ENCODE results near the gene PANK3.
"Not testable (repeated sequence)": the region's sequence is repeated elsewhere in the genome, so short reads cannot be mapped to it uniquely, and the experiment has no call there.

PANK3 gene

DNA sequence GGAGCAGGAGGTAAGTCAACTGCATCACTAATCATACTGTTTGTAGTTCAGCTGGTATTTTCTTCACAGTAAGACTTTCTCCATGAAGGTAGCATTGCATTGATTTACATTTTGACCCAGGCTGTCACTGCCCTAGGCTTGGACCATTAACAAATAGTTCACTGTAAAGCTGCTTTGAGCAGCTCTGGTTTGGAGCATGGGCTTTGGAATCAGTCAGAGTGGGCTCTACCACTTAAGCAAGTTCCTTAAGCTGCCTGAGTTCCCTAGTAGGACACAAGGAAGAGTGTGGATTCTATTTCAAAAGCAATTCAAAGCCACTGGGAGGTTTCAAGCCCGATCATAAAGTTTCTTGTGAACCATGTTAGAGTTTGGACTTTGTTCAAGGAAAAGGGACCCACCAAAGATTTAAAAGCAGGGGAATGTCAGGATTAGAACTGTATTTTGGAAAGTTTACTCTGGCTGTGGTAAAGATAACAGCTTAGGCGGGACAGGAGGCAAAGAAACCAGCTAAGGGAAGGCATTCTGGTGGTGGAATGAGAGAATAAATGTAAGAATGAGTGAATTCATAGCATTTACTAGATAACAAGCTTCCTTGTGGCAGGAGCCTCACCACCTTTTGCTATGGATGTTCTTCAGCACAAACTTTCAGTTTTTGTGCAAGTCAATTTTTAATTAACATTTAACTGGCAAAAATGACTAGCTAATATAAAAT lies 12.3 kb upstream of the PANK3 start:
- Histone ChIP-seq H3K9ac (ENCODE audit: low read length) (no peak overlapping the region), H3K9me3 (ENCODE audit: low read length) (no peaks in the 10 kb centered on the region), H3K4me1 (ENCODE audit: insufficient read depth, low read length) (no peaks in the 10 kb centered on the region), H3K36me3 (ENCODE audit: insufficient read depth, low read length) (no peaks in the 10 kb centered on the region), H3K27ac (ENCODE audit: low read depth, low read length) (no peak overlapping the region), H3K4me3 (ENCODE audit: low read depth in 1 of 2, low read length in 2 of 2) (no peak overlapping the region), H3K27me3 (ENCODE audit: control insufficient read depth in 1 of 2, insufficient read depth in 2 of 2, low read length in 2 of 2) (no peaks in the 10 kb centered on the region)

DNA sequence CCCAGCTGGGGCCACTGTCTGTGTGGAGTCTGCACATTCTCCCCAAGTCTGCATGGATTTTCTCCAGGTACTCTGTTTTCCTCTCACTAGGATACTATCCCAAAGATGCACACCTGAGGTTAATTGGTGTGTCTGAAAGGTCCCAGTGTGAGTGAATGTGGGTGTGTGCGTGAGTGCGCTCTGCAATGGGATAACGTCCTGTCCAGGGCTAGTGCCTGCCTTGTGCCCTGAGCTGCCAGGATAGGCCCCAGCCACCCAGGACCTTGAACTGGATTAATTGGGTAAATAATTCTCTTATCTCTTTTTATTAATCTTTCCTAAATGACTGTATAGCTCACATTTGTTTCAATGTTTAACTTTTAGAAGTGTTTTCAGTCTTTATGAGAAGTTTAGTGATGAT lies 11.5 kb upstream of the PANK3 start:
- no peak overlapping the region for H3K4me3 ChIP-seq (ENCODE audit: low read depth in 1 of 2, low read length in 2 of 2)
- H3K9ac ChIP-seq (ENCODE audit: low read length), result no peak overlapping the region
- H3K27ac ChIP-seq (ENCODE audit: low read depth, low read length), result no peak overlapping the region

DNA sequence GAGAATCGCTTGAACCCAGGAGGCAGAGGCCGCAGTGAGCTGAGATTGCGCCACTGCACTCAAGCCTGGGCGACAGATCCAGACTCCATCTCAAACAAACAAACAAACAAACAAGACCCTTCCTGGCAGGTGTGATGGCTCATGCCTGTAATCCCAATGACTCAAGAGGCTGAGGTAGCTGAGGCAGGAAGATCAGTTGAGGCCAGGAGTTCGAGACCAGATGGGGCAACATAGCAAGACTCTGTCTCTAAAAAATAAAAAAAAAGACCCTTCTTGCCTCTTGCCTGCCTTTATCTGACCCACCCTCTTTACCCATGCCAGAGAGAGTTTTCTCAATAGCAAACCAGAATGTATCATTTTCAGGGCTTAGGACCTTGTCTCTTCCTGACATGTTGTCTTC lies 8.8 kb upstream of the PANK3 start:
- no peak overlapping the region for H3K27ac ChIP-seq (ENCODE audit: low read depth, low read length)
- H3K4me1 ChIP-seq (ENCODE audit: insufficient read depth, low read length), result no peaks in the 10 kb centered on the region
- H3K9me3 ChIP-seq (ENCODE audit: low read length), result no peaks in the 10 kb centered on the region
- no peaks in the 10 kb centered on the region for H3K27me3 ChIP-seq (ENCODE audit: control insufficient read depth in 1 of 2, insufficient read depth in 2 of 2, low read length in 2 of 2)
- H3K36me3 ChIP-seq (ENCODE audit: insufficient read depth, low read length), result no peaks in the 10 kb centered on the region
- no peak overlapping the region for H3K4me3 ChIP-seq (ENCODE audit: low read depth in 1 of 2, low read length in 2 of 2)
- H3K9ac ChIP-seq (ENCODE audit: low read length), result no peak overlapping the region

More for the DNA sequence above, 11.5 kb upstream of the PANK3 start:
- Histone ChIP-seq H3K36me3 (ENCODE audit: insufficient read depth, low read length) (no peaks in the 10 kb centered on the region), H3K4me1 (ENCODE audit: insufficient read depth, low read length) (no peaks in the 10 kb centered on the region), H3K9me3 (ENCODE audit: low read length) (no peaks in the 10 kb centered on the region), H3K27me3 (ENCODE audit: control insufficient read depth in 1 of 2, insufficient read depth in 2 of 2, low read length in 2 of 2) (no peaks in the 10 kb centered on the region)

DNA sequence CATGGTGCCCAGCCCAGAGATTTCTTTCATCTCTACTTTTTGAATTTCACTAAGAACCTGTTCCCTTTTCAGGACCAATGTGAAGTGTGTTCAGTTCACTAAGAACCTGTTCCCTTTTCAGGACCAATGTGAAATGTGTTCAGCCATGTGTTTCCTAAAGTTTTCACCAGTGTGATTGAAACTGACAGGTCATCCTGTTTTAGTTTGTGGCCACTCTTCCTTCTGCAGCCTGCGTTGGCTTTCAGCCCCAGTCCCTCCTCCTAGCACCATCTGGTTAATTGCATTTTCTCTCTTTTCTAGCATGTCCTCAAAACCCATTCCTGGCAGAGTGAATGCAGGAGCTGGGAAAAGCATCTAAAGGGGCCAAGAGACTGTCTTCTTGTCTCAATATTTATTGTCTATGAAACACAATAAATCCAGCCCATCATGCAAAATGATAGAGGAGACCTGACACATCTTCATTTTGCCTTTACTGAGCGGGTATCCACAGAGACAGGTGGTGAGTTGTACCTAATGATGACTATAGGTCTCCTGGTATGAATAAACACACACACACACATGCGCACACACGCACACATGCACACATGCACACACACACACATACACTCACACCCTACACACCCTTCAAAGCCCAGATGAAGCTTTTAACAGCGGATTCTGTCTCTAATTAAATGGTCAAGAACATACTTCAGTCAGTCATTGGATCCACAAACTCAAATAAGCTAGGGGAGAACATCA lies 6.1 kb upstream of the PANK3 start:
- no peaks in the 10 kb centered on the region for H3K27me3 ChIP-seq (ENCODE audit: control insufficient read depth in 1 of 2, insufficient read depth in 2 of 2, low read length in 2 of 2)
- no peak overlapping the region for H3K9ac ChIP-seq (ENCODE audit: low read length)
- H3K4me3 ChIP-seq (ENCODE audit: low read depth in 1 of 2, low read length in 2 of 2), result no peak overlapping the region
- H3K4me1 ChIP-seq (ENCODE audit: insufficient read depth, low read length), result peaks cover 2% of the 10 kb centered on the region
- no peak overlapping the region for H3K27ac ChIP-seq (ENCODE audit: low read depth, low read length)
- H3K9me3 ChIP-seq (ENCODE audit: low read length), result no peaks in the 10 kb centered on the region
- H3K36me3 ChIP-seq (ENCODE audit: insufficient read depth, low read length), result no peaks in the 10 kb centered on the region

DNA sequence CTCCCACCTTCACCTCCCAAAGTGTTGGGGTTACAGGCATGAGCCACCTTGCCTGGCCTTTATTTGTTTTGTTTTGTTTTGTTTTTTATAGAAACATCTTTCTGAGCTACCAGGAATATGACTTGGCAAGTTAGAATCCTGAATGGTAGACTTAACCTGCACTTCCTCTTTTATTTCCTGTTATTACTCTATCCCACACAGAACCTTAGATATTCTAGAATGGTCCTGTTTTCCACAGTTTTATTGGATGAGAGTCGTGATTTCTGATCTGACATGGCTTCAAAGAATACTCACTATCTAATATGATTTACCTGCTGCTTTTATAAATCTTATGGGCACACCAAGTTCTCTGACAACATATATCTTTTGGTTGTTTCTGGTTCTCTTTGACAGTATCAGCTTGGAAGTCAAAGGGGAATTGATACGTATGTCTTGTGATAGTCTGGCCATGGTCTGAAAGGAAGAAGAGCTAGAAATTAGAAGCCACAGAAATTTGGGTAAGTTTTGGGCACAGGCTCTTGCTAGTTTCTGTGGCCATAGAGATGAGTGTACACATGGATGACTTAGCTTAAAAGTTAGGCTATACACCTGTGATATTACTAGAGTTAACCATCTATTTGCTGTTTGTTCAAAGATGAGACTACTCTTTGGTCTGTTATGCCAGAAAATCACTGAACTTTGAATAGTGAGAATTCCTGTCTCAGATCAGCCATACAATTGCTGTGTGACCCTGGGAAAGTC lies 4.7 kb upstream of the PANK3 start:
- Histone ChIP-seq H3K9ac (ENCODE audit: low read length) (no peak overlapping the region), H3K27ac (ENCODE audit: low read depth, low read length) (no peak overlapping the region), H3K27me3 (ENCODE audit: control insufficient read depth in 1 of 2, insufficient read depth in 2 of 2, low read length in 2 of 2) (no peaks in the 10 kb centered on the region), H3K36me3 (ENCODE audit: insufficient read depth, low read length) (no peaks in the 10 kb centered on the region), H3K4me3 (ENCODE audit: low read depth in 1 of 2, low read length in 2 of 2) (no peak overlapping the region), H3K4me1 (ENCODE audit: insufficient read depth, low read length) (peaks cover 6% of the 10 kb centered on the region), H3K9me3 (ENCODE audit: low read length) (no peaks in the 10 kb centered on the region)

DNA sequence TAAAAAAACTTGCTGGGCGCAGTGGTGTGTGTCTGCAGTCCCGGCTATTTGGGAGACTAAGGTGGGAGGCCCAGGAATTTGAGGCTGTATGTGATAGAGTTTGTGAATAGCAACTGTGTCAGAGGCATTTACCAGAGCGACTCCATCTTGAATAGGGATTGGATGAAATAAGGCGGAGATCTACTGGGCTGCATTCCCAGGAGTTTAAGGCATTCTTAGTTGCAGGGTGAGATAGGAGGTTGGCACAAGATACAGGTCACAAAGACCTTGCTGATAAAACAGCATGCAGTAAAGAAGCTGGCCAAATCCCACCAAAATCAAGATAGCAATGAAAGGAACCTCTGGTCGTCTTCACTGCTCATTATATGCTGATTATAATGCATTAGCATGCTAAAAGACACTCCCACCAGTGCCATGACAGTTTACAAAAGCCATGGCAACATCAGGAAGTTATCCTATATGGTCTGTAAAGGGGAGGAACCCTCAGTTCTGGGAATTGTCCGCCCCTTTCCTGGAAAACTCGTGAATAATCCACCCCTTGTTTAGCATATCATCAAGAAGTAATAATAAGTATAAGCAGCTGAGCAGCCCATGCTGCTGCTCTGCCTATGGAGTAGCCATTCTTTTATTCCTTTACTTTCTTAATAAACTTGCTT lies 1.8 kb upstream of the PANK3 start:
- peaks cover 14% of the 10 kb centered on the region for H3K4me1 ChIP-seq (ENCODE audit: insufficient read depth, low read length)
- H3K27me3 ChIP-seq (ENCODE audit: control insufficient read depth in 1 of 2, insufficient read depth in 2 of 2, low read length in 2 of 2); H3K36me3 ChIP-seq (ENCODE audit: insufficient read depth, low read length); H3K9me3 ChIP-seq (ENCODE audit: low read length); H3K27ac ChIP-seq (ENCODE audit: low read depth, low read length); H3K9ac ChIP-seq (ENCODE audit: low read length); H3K4me3 ChIP-seq (ENCODE audit: low read depth in 1 of 2, low read length in 2 of 2): not testable (repeated sequence)

DNA sequence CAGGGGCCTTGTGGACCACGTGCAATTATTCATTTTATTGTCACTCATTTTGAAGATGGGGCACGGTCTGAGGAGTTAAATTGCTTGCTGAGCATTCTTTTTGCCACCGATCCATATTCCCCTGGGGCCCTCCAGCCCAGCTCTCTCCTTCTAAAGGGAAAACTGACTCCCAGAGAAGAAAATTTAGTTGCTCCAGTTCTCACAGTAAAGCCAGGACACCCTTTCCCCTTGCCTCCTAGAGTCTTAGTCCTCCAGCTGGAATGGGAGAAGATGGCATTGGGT lies 1.0 kb upstream of the PANK3 start:
- Histone ChIP-seq H3K27me3 (ENCODE audit: control insufficient read depth in 1 of 2, insufficient read depth in 2 of 2, low read length in 2 of 2) (no peaks in the 10 kb centered on the region), H3K36me3 (ENCODE audit: insufficient read depth, low read length) (no peaks in the 10 kb centered on the region), H3K27ac (ENCODE audit: low read depth, low read length) (peak overlapping the region; percentile 94), H3K9ac (ENCODE audit: low read length) (peak overlapping the region; percentile 78), H3K9me3 (ENCODE audit: low read length) (no peaks in the 10 kb centered on the region), H3K4me1 (ENCODE audit: insufficient read depth, low read length) (peaks cover 21% of the 10 kb centered on the region), H3K4me3 (ENCODE audit: low read depth in 1 of 2, low read length in 2 of 2) (peak overlapping the region; percentile 25 to 77)

DNA sequence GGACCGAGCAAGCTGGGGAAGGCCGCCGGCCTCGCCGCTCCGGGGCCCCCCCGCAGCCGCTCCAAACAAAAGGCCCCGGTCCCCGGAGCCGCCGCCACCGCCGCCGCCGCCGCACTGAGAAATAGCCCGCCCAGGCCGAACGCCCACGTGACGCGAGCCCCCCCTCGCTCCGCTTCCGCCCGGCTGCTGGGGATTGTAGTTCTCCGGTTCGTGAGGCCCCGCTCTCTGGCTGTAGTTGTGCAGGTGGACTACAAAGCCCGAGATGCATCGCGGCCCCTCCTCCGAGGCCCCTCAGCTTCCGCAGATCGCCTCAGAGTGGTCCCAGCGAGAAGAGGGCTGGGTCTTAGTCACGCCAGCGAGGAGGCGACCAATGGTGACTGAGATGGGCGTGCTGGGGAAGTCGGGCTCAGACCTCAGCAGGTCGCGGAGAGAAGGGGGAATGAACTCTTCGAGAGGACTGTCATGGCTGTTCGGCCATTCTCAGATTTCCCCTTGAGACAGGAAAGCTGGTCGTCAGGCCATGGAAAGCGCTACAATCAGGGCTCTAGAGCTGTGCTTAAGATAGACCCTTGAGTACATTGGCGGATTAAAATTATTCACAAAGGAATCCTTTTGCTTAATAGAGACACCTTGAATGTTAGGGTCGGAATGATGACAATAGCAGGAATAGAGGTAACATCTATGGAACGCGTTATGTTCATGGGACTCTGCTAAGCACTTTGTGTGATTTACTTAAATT lies 489 bp upstream of the PANK3 start:
- no peaks in the 10 kb centered on the region for H3K27me3 ChIP-seq (ENCODE audit: control insufficient read depth in 1 of 2, insufficient read depth in 2 of 2, low read length in 2 of 2)
- peak overlapping the region; percentile 25 to 77 for H3K4me3 ChIP-seq (ENCODE audit: low read depth in 1 of 2, low read length in 2 of 2)
- peak overlapping the region; percentile 94 for H3K27ac ChIP-seq (ENCODE audit: low read depth, low read length)
- H3K9me3 ChIP-seq (ENCODE audit: low read length), result no peaks in the 10 kb centered on the region
- no peaks in the 10 kb centered on the region for H3K36me3 ChIP-seq (ENCODE audit: insufficient read depth, low read length)
- peaks cover 21% of the 10 kb centered on the region for H3K4me1 ChIP-seq (ENCODE audit: insufficient read depth, low read length)
- H3K9ac ChIP-seq (ENCODE audit: low read length), result peak overlapping the region; percentile 78

DNA sequence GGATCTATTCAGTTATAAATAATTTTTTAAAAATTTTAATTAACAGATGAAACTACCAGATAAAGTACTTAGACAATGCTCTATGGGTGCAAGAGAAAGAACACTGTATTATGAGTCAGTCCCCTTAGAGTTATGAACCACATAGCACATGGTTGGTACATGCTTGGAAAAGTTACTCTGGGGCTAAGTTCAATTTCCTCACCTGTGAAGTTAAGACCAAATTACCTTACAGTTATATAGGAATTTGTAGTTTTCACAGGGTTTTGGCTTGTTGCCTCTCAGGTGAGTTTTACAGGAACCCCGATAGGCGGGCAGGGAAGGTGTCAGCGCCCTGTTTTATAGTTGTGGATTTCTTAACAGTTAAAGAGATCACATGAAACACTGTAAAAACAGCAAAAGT lies 1.2 kb downstream of the PANK3 start:
- no peaks in the 10 kb centered on the region for H3K27me3 ChIP-seq (ENCODE audit: control insufficient read depth in 1 of 2, insufficient read depth in 2 of 2, low read length in 2 of 2)
- peaks cover 21% of the 10 kb centered on the region for H3K4me1 ChIP-seq (ENCODE audit: insufficient read depth, low read length)
- peak overlapping the region; percentile 86 for H3K9ac ChIP-seq (ENCODE audit: low read length)
- no peaks in the 10 kb centered on the region for H3K36me3 ChIP-seq (ENCODE audit: insufficient read depth, low read length)
- no peaks in the 10 kb centered on the region for H3K9me3 ChIP-seq (ENCODE audit: low read length)
- peak overlapping the region; percentile 75 to 98 for H3K4me3 ChIP-seq (ENCODE audit: low read depth in 1 of 2, low read length in 2 of 2)
- H3K27ac ChIP-seq (ENCODE audit: low read depth, low read length), result no peak overlapping the region

DNA sequence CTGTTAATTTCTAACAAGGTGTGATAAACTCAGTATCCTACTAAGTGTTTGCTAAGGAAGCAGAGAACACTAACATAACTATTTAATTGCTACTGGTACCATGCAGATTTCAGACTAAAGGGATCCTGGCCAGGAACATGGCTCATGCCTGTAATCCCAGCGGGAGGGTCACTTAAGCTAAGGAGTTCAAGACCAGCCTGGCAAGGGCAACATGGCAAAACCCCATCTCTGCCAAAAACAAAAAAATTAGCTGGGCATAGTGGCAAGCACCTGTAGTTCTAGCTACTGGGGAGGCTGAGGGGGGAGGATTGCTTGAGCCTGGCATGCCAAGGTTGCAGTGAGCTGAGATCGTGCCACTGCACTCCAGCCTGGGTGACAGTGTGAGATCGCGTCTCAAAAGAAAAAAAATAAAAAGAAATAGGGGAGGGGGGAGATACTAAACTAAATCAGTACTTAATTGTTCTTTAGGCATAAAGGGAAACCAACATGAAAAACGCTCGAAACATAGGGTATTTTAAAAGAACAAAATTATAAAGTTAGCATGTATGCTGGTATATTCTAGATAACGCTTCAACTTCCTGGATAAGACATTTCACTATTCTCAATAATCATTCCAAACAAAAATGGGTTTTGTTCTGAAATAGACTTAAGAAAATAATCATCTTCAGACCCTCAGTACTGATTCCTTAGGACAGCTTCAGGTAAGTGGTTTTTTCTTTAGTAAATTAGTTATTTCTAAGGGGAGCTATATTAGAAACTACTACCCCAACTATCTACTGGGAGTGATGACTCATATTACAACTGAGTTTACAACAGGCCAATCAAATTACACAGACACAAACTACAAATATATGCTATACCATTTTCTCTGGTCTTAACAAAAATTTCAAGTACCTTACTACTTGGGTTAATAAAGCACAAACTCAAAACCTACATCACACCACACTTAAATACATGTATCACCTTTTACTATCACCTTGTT lies 3.5 kb downstream of the PANK3 start:
- no peak overlapping the region for H3K27ac ChIP-seq (ENCODE audit: low read depth, low read length)
- no peaks in the 10 kb centered on the region for H3K27me3 ChIP-seq (ENCODE audit: control insufficient read depth in 1 of 2, insufficient read depth in 2 of 2, low read length in 2 of 2)
- H3K4me3 ChIP-seq (ENCODE audit: low read depth in 1 of 2, low read length in 2 of 2), result no peak overlapping the region
- no peaks in the 10 kb centered on the region for H3K36me3 ChIP-seq (ENCODE audit: insufficient read depth, low read length)
- H3K9ac ChIP-seq (ENCODE audit: low read length), result no peak overlapping the region
- H3K4me1 ChIP-seq (ENCODE audit: insufficient read depth, low read length), result peaks cover 21% of the 10 kb centered on the region
- no peaks in the 10 kb centered on the region for H3K9me3 ChIP-seq (ENCODE audit: low read length)
